PC-9 (cell line): ENCODE measurements around the gene WWC2. TPM values are rescaled to one million over a fixed set of nuclear protein-coding genes. Genes with fewer than 3 reads are reported as not detected.

Experiments
- BruUV-seq: library from RNA; stranded (reverse); fragments of 400-500 nt; replicated peaks from 2 replicates; lab custom pipeline; 2021; lab: Mats Ljungman, UMichigan
- CTCF ChIA-PET: fragments of 300-600 bp; sonication (Branson Sonifier 250); formaldehyde crosslinking; loops from one replicate; lab custom pipeline; 2022; ENCODE audit warnings: antibody characterized with exemption; lab: Charles Lee
- POLR2A ChIA-PET: fragments of 300-600 bp; sonication (Branson Sonifier 250); formaldehyde crosslinking; loops from one replicate; lab custom pipeline; 2022; ENCODE audit warnings: antibody characterized with exemption; ENCODE audit not compliant: unreplicated experiment; lab: Charles Lee
- DNase-seq, 2 experiments: peaks; one replicate each; pipeline versions ENCODE4 v3.0.0 to v3.0.0-alpha.2; 2015 to 2022; ENCODE audit warnings: mixed read lengths in 1 of 2
- H2AFZ ChIP-seq: fragments of 200-600 bp; sonication (generic); 2 replicates; pipeline ENCODE4 v1.8.1; 2017; ENCODE audit warnings: antibody characterized with exemption
- H3F3A ChIP-seq: fragments of 200-600 bp; sonication (generic); 2 replicates; pipeline ENCODE4 v1.8.1; 2017; ENCODE audit warnings: antibody characterized with exemption, mild to moderate bottlenecking, low read depth; ENCODE audit not compliant: insufficient read depth
- H3K27ac ChIP-seq: fragments of 200-600 bp; sonication (generic); 2 replicates; pipeline ENCODE4 v1.6.1; 2016; ENCODE audit warnings: mixed run types
- H3K27me3 ChIP-seq: fragments of 200-600 bp; sonication (generic); 2 replicates; pipeline ENCODE4 v1.6.1; 2016; ENCODE audit warnings: low read depth, mixed run types; ENCODE audit not compliant: insufficient read depth
- H3K36me3 ChIP-seq: fragments of 200-600 bp; sonication (generic); 2 replicates; pipeline ENCODE4 v1.6.1; 2016; ENCODE audit warnings: low read depth, mixed run types
- H3K4me1 ChIP-seq: fragments of 200-600 bp; sonication (generic); replicated peaks from 2 replicates; pipeline ENCODE4 v1.6.1; 2016; ENCODE audit warnings: mixed run types; ENCODE audit not compliant: insufficient read depth
- H3K4me2 ChIP-seq: fragments of 200-600 bp; sonication (generic); 2 replicates; pipeline ENCODE4 v1.6.1; 2017; ENCODE audit warnings: mixed run types
- H3K4me3 ChIP-seq: fragments of 200-600 bp; sonication (generic); 2 replicates; pipeline ENCODE4 v1.6.1; 2016; ENCODE audit warnings: mixed run types
- H3K79me2 ChIP-seq: fragments of 200-600 bp; sonication (generic); 2 replicates; pipeline ENCODE4 v1.6.1; 2017; ENCODE audit warnings: low read depth, mixed run types
- H3K9me2 ChIP-seq: fragments of 200-600 bp; sonication (generic); 2 replicates; pipeline ENCODE4 v1.8.1; 2017; ENCODE audit warnings: mild to moderate bottlenecking; ENCODE audit not compliant: insufficient read depth
- H3K9me3 ChIP-seq: fragments of 200-600 bp; sonication (generic); 2 replicates; pipeline ENCODE4 v1.8.1; 2016; ENCODE audit warnings: low read depth; ENCODE audit not compliant: insufficient read depth
- H4K20me1 ChIP-seq: fragments of 200-600 bp; sonication (generic); 2 replicates; pipeline ENCODE4 v1.8.1; 2017; ENCODE audit not compliant: insufficient read depth
- EZH2 ChIP-seq: fragments of 200-600 bp; sonication (generic); IDR thresholded peaks from 2 replicates; pipeline ENCODE4 v1.8.0; 2017; ENCODE audit warnings: antibody characterized with exemption, low read depth
- intact Hi-C: fragments of 100-400 bp; cut with micrococcal nuclease; formaldehyde crosslinking; loops from one replicate; pipeline ENCODE4 v1.10.0; 2022; ENCODE audit not compliant: unreplicated experiment
- total RNA-seq: library from RNA; stranded (reverse); gene quantifications from 2 replicates; pipeline ENCODE4 v1.2.3, GENCODE V29; 2021
- TF ChIP-seq, protein P1 (sequence below): fragments of 200-600 bp; sonication (generic); conservative IDR thresholded peaks from 2 replicates; pipeline ENCODE4 v1.6.1; 2017; ENCODE audit warnings: mixed run types, antibody characterized with exemption, mild to moderate bottlenecking, moderate library complexity

The WWC2 gene
- total RNA-seq, 1 experiment from 2014 or later, result 42.3 TPM

DNA sequence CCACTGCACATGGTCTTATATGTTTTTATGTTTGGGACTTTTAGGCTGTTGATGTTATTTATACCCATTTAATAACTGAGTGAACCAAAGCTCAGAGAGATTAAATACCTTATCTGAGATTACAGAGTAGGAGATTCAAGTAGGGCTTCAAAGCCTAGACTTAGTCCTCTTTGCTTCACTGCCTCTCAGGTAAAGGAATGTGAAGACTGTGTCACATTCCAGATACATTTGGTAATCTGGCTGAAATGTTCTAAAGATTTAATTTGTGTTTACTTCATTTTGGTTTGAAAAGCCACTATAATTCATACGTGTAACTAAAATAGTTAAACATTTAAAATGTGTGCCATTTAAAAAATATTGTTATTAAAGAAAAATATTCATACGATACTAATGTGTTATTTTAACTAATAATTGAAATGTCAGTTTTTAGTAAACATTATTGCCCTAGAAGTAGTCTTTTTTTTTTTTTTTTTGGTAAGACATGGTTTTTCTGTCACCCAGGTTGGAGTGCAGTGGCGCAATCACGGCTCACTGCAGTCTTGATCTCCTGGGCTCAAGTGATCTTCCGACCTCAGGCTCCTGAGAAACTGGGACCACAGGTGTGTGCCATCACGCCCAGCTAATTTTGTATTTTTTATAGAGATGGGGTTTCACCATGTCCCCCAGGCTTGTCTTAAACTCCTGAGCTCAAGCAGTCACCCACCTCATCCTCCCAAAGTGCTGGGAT is 54.3 kb downstream of the WWC2 start:
- no peaks in the 10 kb centered on the region for H3K9me3 ChIP-seq
- no peaks in the 10 kb centered on the region for H3K36me3 ChIP-seq
- H3F3A ChIP-seq, result no peaks in the 10 kb centered on the region
- no peaks in the 10 kb centered on the region for H3K27me3 ChIP-seq
- H3K27ac ChIP-seq, result no peak overlapping the region
- intact Hi-C loops, result no loop called here
- CTCF ChIA-PET, result interaction anchor here (0.7 kb wide), 1 partner anchor 98 kb away, joined by 14 read pairs; no protein-coding TSS in a partner anchor
- H3K4me2 ChIP-seq, result no peak overlapping the region
- H3K4me3 ChIP-seq, result no peak overlapping the region
- POLR2A ChIA-PET, result no interaction called here
- H3K79me2 ChIP-seq, result no peaks in the 10 kb centered on the region; the same call in 1 of the 2 replicates
- DNase-seq, result no peak
- BruUV-seq, result no TSS peak
- no peaks in the 10 kb centered on the region for H3K4me1 ChIP-seq
- no peak for TF ChIP-seq EZH2
- TF ChIP-seq, protein P1, sequence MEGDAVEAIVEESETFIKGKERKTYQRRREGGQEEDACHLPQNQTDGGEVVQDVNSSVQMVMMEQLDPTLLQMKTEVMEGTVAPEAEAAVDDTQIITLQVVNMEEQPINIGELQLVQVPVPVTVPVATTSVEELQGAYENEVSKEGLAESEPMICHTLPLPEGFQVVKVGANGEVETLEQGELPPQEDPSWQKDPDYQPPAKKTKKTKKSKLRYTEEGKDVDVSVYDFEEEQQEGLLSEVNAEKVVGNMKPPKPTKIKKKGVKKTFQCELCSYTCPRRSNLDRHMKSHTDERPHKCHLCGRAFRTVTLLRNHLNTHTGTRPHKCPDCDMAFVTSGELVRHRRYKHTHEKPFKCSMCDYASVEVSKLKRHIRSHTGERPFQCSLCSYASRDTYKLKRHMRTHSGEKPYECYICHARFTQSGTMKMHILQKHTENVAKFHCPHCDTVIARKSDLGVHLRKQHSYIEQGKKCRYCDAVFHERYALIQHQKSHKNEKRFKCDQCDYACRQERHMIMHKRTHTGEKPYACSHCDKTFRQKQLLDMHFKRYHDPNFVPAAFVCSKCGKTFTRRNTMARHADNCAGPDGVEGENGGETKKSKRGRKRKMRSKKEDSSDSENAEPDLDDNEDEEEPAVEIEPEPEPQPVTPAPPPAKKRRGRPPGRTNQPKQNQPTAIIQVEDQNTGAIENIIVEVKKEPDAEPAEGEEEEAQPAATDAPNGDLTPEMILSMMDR, result no peak
- no peaks in the 10 kb centered on the region for H3K9me2 ChIP-seq
- H2AFZ ChIP-seq, result no peak overlapping the region
- no peaks in the 10 kb centered on the region for H4K20me1 ChIP-seq

DNA sequence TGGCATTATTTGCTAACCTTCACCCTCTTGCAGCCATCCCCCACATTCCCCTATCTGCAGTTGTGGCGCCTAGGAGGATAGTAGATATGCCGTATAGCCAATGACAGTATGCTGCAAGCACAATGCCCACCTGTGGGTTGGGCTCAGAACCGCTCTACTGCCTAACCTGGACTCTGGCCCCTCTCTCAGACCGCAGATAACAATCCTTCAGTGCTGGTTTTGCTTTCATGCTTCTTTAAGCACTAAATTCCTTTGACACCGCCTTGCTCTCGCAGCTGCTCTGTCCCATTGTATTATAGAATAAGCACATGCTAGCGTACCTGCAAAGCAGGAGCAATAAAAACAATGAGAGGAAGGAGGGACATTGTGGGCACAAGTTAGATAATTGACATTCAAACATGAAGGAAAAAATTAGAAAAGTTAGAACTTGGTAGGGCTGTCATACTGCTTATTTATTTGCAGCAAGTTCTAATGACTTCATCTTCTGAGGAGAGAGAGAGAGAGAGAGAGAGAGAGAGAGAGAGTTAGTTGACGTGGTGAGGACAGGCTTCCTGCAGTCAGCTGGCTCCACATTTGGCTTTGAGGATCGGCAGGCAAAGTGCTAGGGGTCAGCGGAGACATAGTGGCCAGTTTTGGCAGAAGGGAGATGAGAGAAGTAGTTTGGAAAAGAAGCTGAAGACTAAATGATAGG is 55.8 kb downstream of the WWC2 start:
- DNase-seq, result no peak
- Histone ChIP-seq H2AFZ (no peak overlapping the region), H3K9me3 (no peaks in the 10 kb centered on the region), H3K4me3 (no peak overlapping the region), H3K4me1 (no peaks in the 10 kb centered on the region), H3F3A (no peaks in the 10 kb centered on the region), H3K27ac (no peak overlapping the region), H3K9me2 (no peaks in the 10 kb centered on the region), H4K20me1 (no peaks in the 10 kb centered on the region), H3K36me3 (no peaks in the 10 kb centered on the region), H3K4me2 (no peak overlapping the region), H3K27me3 (no peaks in the 10 kb centered on the region), H3K79me2 (no peaks in the 10 kb centered on the region; the same call in 1 of the 2 replicates)
- BruUV-seq, result no TSS peak
- no peak for TF ChIP-seq EZH2
- TF ChIP-seq, protein P1, result no peak
- intact Hi-C loops, result no loop called here
- POLR2A ChIA-PET, result no interaction called here
- CTCF ChIA-PET, result no interaction called here

DNA sequence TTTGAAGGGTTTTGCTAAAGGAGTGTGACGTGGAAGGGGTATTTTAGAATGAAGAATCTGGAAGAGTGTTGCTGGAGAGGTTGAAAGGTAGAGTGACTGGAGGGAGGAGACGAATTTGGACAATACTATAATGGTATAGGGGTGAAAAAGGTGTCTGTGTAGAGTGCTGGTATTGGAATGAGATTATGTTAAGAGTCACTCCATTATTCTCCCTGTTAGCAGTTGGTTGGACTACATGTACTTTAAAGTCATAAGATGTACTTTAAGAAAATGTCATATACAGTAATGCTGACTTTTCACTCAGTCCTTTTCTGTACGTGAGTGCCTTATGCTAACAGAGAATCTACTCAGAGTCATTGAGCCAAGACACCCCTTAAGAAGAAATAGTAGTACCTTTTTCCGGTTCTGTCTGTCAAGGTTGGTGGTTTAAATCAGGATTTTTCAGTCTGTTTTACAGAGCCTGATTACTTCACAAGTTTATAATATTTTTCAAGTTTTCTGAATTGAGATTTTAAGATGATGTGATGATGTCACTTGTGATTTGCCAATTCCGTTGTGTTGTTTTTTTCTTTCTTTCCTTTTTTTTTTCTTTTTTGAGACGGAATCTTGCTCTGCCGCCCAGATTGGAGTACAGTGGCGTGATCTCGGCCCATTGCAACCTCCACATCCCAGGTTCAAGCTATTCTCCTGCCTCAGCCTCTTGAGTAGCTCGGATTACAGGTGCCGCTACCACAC is 56.6 kb downstream of the WWC2 start:
- H3K4me1 ChIP-seq, result no peaks in the 10 kb centered on the region
- intact Hi-C loops, result no loop called here

More for the DNA sequence above, 56.6 kb downstream of the WWC2 start:
- Histone ChIP-seq H3K27me3 (no peaks in the 10 kb centered on the region), H2AFZ (no peak overlapping the region), H3K9me2 (no peaks in the 10 kb centered on the region), H3K4me2 (no peak overlapping the region), H3F3A (no peaks in the 10 kb centered on the region), H4K20me1 (no peaks in the 10 kb centered on the region), H3K79me2 (no peaks in the 10 kb centered on the region; the same call in 1 of the 2 replicates), H3K4me3 (no peak overlapping the region), H3K9me3 (no peaks in the 10 kb centered on the region), H3K27ac (no peak overlapping the region), H3K36me3 (no peaks in the 10 kb centered on the region)
- ChIA-PET POLR2A (no interaction called here), CTCF (no interaction called here)
- DNase-seq, result no peak
- no peak for TF ChIP-seq EZH2
- TF ChIP-seq, protein P1, result no peak
- no TSS peak for BruUV-seq
